GM12875 (cell line): ENCODE measurements around the gene NHEJ1.
A peak's percentile ranks its signal among the peaks of the same experiment; 100 is the strongest.

Experiments
- H3K4me3 ChIP-seq: one replicate; pipeline ENCODE4 v1.5.1; 2011; ENCODE audit warnings: low read depth, low read length, control low read depth
- TF ChIP-seq, protein P1 (sequence below): IDR thresholded peaks from 2 replicates; pipeline ENCODE4 v1.5.1; 2011; ENCODE audit warnings: low read depth, mild to moderate bottlenecking, control low read depth, inconsistent platforms, low read length, moderate library complexity, borderline replicate concordance; ENCODE audit not compliant: insufficient read depth

NHEJ1 gene

DNA sequence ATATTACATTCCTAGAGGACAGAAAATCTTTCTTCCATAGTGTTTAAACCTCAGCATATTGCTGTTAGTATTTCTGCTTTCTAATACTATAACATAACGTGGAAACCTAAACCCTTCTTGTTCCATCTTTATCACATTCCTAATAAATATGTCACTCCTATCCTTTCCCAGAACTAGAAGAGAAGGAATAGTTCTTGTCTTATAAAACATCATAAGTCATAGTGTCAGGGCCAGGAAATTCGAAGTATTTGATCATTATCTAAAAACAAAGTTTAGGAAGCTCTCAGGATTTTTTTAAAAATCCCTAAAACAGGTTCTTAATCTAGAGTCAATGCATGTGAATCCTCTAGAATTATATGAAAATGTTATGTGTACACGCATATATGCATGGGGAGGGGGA lies 2.0 kb downstream of the NHEJ1 start:
- TF ChIP-seq, protein P1, sequence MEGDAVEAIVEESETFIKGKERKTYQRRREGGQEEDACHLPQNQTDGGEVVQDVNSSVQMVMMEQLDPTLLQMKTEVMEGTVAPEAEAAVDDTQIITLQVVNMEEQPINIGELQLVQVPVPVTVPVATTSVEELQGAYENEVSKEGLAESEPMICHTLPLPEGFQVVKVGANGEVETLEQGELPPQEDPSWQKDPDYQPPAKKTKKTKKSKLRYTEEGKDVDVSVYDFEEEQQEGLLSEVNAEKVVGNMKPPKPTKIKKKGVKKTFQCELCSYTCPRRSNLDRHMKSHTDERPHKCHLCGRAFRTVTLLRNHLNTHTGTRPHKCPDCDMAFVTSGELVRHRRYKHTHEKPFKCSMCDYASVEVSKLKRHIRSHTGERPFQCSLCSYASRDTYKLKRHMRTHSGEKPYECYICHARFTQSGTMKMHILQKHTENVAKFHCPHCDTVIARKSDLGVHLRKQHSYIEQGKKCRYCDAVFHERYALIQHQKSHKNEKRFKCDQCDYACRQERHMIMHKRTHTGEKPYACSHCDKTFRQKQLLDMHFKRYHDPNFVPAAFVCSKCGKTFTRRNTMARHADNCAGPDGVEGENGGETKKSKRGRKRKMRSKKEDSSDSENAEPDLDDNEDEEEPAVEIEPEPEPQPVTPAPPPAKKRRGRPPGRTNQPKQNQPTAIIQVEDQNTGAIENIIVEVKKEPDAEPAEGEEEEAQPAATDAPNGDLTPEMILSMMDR = no peak
- H3K4me3 ChIP-seq = no peak overlapping the region

DNA sequence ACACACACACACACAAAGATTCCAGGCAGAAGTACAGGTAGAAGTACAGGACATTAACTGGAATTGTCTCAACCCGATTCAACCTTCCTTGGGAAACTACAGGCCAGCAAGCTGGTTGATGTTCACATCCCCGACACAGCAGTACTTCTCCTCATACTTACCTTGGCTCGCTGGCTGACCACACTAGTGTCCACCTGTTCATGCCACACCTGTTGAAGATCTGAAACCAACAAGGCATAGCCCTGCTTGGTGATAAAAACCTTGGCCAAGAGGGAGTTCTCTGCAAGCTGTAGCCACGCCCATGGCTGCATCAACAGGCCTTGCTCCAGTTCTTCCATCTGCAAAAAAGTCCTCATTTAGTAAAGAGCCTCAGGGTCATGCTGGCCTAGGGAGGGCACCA lies 2.6 kb downstream of the NHEJ1 start:
- TF ChIP-seq, protein P1 = no peak
- H3K4me3 ChIP-seq = no peak overlapping the region

- H3K4me3 ChIP-seq = no peak overlapping the region
- TF ChIP-seq, protein P1 = no peak
These were observed 3.2 kb downstream of the NHEJ1 start for GRCh38 chr2:219157396-219157795.

DNA sequence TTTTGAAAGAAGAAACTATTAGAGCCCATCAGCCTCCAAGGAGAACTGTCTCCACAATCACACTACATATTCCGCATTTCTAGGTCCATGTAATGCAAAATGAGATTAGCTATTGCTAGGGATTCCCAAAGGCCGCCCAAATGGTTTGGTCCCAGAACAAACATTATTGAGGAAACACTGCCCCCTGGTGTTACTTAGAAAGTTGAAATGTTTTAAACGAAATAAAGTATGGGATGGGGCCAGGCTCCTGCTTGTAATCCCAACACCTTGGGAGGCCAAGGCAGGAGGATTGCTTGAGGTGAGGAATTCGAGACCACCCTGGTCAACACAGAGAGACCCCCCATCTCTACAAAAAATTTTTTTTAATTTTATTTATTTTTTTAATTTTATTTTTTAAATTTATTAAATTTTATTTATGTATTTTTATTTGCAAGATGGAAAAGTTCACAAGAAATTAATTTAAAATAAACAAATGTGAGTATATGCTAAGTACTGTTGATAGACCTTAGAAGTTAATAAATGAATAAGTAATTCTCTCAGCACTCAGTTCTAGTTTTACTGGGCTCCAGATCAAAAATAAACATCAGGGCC lies 5.5 kb downstream of the NHEJ1 start:
- no peak overlapping the region for H3K4me3 ChIP-seq
- TF ChIP-seq, protein P1 = peak; percentile 33; the same call in 1 of the 2 replicates

DNA sequence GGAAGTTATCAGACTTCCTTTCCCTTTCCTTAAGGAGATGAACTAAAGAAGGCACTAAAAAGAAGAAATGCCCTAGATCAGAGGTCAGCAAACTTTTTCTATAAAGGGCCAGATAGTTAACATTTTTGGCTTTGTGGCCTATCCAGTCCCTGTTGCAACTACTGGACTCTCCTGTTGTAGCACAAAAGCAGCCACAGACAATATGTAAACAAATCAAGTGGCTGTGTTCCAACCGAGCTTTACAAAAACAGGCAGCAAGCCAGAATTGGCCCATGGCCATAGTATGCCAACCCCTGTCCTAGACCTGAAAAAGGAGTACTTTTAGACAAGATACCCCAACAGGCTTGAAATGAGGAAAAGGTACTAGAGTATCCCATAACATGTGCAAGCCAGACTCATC lies 10.9 kb downstream of the NHEJ1 start:
- H3K4me3 ChIP-seq = no peak overlapping the region
- TF ChIP-seq, protein P1 = no peak

- TF ChIP-seq, protein P1 = no peak
- no peak overlapping the region for H3K4me3 ChIP-seq
These were observed 18.3 kb downstream of the NHEJ1 start for GRCh38 chr2:219142329-219142728.

DNA sequence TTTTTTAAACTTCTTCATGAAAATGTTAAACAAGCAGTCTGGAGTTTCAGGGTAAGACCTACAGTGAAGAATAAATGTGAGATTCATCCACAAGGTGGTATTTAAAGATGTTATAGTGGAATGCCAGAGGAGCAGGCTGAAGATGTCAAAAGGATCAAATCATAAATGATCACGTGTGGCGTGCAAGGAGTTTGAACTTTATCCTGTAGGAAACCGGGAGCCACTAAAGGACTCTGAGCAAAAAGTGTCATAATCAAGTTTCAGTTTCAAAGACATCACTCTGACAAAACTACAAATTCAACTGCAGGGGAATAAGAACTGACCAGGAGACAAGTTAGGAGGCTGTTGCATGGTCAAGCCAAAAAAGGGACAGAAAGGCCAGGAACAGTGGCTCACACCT lies 19.9 kb downstream of the NHEJ1 start:
- H3K4me3 ChIP-seq = no peak overlapping the region
- TF ChIP-seq, protein P1 = no peak
